ENCODE data around the gene CNDP2. TPM values are rescaled to one million over a fixed set of nuclear protein-coding genes. Genes with fewer than 3 reads are reported as not detected.

CNDP2 gene
- 86.5 and 107 TPM in 2 replicates for total RNA-seq (2014; rRNA removed; shearing (Covaris generic); ENCODE audit: low replicate concordance)

DNA sequence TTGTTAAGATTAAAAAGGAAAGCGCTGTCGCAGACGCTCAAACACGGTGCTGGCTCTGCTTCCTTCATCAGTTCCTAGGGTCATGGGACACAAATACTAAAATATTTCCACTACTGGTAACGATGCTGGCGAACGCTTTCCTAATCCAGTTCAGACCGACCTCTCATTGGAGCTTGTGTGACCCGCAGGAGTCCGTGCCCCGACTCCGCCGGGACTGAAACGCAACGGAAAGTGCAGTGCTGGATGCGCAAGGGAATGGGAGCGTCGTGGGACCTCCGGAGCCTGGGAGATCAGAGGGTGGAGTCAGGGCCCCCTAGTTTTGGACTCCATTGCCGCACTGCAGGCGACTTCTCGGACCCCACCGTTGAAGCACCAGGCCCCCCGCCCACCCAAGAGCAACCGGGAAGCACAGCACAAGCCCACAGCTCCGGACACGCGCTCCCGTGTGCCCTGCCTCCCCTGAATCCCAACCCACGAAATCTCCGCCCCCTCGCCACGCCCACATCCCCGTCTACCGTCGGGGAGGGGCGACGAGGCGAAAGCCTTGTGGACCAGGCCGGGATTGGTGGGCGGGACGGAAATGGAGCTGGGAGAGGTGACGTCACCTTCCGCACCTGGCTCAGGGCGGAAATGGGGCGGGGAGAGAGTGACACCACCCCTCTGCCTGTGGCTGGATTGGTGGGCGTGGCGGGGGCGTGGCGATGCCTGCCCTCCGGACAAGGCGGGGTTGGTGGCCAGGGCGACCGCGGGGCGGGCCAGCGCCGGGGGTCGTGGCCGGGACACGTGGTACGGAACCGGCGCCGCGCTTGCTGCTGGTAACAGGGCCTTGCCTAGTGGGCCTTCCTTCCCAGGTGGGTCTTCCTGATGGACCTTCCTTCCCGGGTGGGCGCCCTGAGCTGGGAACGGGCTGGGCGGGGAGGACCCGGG is at the start of gene CNDP2:
Gene CNDP2 (plus strand): TSS at position 783 of the 927 bp plus-strand sequence. CDS start 3,611 bp downstream, outside the sequence.
- DNase-seq (ENCODE audit: low read depth) = peak; percentile 96
- in situ Hi-C loops (cut with HindIII; ENCODE audit: low pct_unique_long_range_greater_than_20kb, low sequenced_read_pairs) = no loop called here

DNA sequence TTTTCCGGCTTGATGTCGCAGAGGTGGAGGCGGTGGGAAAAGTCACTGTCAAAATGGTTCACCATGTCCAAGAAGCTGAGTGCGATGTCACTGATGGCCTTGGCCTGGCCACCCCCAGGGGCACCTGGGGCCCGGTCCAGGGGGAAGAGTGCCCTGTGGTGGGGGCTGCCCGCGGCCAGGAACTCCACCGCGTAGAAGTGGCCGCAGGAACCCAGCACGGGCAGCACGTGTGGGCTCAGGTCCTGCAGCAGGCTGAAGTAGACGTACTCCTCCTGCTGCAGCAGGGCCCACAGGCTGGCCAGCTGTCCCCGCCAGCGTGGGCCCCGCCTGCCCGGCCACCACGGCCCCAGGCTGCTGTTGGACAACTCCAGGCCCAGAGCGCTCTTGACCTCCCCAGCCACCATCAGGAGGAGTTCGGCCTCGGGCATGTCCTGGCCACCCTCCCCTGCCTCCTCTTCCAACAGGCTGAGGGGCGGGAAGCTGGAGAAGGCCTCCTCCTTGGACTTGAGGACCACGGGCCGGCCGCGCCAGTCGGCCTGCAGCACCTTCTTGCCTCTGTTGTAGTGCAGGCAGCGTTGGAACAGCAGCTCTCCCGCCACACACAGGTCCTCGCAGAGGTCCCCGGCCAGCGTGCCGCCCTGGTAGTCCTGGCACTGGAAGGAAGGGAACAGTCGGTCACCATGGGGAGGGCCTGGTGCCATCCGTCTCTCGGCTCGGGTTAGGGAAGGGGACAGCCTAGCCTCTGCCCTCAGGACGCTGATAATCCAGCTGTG is 49.3 kb upstream of the CNDP2 start:
- DNase-seq (ENCODE audit: low read depth) = no peak
- in situ Hi-C loops (cut with HindIII; ENCODE audit: low pct_unique_long_range_greater_than_20kb, low sequenced_read_pairs) = no loop called here

DNA sequence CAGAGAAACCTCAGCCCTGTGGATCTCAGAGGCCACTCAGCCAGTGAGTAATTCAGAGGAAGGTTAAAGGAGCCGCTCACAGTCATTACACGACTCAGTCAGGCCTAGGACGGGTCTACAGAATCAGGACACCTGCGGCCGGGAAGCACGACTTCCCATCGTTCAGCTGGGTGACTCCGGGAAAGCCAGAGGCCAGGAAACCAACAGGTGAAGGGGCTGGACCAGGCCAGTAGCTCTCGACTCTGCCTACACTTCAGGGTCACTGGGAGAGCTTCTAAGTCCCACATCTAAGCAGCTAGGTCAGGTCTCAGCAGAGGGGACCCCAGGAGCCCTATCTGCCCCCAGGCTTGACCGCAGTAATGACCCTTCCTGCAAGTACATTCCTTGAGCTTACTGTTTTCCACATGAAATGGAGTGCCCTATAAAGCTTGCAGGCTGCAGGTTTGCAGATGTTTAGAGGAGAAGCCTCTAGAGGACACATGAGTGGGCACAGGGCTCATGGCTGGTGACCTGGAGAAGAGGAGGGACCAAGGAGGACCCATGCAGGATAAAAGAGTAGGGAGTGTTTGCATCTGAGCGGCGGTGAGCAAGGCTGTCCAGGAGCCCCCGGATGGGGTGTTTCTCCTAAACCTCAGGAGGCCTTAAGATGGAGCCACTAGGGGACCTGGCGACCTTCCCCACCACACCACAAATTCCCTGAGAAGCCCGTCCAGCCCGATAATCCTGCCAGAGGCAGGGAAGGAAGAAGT is 48.6 kb upstream of the CNDP2 start:
- in situ Hi-C loops (cut with HindIII; ENCODE audit: low pct_unique_long_range_greater_than_20kb, low sequenced_read_pairs) = no loop called here
- no peak for DNase-seq (ENCODE audit: low read depth)

DNA sequence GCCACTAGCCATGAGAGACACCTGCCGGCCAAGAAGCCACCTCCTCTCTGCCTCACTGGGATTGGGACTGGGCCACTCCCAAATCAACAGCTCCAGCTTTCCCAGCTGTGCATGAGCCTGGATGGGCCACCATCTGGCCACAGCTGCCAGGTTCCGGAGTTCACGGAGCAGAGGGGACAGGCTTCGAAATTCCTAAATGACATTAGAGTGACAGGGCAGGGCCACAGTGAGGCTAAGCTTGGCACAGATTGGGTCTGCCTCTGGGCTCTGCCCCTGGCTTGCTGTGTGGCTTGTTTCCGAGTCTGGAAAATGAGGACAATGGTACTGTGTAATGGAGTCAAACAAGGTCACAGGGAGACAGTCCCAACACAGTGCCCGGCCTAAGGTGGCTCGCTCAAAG is 45.5 kb upstream of the CNDP2 start:
- DNase-seq (ENCODE audit: low read depth) = no peak
- in situ Hi-C loops (cut with HindIII; ENCODE audit: low pct_unique_long_range_greater_than_20kb, low sequenced_read_pairs) = no loop called here

DNA sequence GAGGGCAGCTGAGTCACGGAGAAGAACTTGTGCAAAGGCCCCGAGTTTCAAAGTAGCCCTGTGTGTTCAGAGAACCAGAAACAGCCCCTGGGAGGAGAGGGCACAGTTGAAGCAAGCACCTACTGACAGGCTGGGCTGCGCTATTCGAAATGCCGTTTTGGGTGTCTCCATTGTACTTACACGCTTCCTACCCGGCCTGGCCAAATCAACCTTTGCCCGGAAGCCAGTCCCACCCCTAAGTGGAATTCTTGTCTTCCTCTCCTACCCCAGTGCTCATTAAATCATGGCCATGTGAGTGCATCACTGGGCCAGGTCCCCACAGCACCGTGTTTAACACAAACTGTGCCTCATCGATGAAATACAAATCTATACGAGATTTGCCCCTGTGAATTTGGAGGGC is 45.0 kb upstream of the CNDP2 start:
- no peak for DNase-seq (ENCODE audit: low read depth)
- in situ Hi-C loops (cut with HindIII; ENCODE audit: low pct_unique_long_range_greater_than_20kb, low sequenced_read_pairs) = no loop called here

DNA sequence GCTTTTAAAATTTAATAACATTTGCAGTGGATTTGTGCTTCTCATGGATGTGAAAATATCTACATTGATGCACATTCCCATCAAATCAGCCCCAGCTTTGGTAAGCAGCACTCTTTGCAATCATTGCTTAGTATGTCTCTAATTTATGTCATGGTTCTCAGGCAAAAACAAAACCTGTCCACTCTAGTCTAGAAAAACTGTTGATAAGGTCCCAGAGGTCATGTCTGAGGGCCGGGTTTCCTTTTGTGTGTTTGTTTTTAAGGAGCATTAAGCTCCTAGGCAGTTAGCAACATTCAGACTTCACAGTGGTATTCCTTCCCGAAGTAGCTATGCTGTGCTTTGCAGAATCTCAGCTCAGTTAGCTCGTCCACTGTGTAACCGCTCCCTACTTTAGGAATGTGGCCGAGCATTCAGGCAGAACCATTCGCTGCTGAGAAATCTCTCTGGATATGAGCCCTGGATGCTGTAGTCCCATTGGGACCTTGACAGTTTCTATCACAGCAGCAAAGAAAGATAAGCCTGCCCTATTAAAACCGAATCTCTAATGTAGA is 43.1 kb upstream of the CNDP2 start:
- DNase-seq (ENCODE audit: low read depth) = no peak
- in situ Hi-C loops (cut with HindIII; ENCODE audit: low pct_unique_long_range_greater_than_20kb, low sequenced_read_pairs) = no loop called here

DNA sequence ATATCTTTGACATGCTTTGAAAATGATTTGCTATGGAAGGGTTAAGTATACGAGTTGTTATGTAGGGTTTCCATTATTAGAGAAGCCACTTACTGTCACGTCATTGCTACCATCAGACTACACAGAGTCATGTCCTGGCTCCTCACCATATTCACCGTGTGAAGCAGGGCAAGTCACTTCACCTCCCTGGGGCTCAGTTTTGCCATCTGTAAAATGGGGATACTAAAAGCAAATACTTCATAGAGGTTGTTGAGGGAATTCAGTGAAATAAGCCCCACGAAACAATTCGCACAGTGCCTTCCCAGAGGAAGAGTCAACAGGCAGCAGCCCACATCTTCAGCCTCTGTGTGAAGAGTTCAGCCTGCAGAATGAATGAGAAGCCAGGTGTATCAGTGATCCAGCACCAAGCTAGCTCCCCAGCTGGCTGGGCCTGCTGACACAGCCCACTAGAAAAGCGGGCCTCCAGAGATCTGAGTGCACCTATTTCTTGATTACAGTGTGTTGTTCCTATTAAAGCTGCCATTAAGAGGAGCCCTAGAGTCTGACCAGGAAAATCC is 42.4 kb upstream of the CNDP2 start:
- in situ Hi-C loops (cut with HindIII; ENCODE audit: low pct_unique_long_range_greater_than_20kb, low sequenced_read_pairs) = no loop called here
- no peak for DNase-seq (ENCODE audit: low read depth)

DNA sequence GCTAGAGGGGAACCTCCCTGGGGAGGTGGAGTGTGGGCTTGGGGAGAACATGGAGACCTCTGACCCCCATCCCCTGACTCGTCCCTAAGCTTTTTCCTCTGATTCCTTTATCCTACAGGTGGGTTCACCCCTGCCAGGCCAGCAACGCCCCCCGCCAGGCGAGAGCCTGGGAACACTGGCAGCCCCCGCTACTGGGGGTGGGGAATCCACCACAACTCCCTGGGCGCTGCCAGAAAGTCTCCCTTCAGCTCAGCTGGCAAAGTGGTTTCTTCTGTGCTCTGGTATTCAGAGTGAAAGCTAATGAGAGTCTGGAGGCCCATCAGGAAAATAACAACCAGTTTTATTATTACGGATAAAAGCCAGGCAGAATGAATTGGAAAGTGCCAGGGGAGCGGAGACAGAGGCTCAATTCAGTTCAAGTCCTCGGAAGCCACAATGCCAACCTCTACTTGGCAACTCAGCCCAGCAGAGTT is 41.8 kb upstream of the CNDP2 start:
- no peak for DNase-seq (ENCODE audit: low read depth)
- in situ Hi-C loops (cut with HindIII; ENCODE audit: low pct_unique_long_range_greater_than_20kb, low sequenced_read_pairs) = no loop called here

DNA sequence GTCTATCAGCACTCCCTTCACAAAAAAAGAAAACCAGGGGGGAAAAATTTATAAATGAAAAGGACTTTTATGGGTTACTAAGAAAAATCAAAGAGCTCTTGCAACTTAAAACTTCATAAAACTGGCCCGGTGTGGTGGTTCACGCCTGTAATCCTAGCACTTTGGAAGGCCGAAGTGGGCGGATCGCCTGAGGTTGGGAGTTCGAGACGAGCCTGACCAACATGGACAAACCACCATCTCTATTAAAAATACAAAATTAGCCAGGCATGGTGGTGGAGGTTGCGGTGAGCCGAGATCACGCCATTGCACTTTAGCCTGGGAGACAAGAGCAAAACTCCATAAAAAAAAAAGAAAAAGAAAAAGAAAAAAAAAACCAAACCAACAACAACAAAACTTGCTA is 40.8 kb upstream of the CNDP2 start:
- DNase-seq (ENCODE audit: low read depth) = no peak
- in situ Hi-C loops (cut with HindIII; ENCODE audit: low pct_unique_long_range_greater_than_20kb, low sequenced_read_pairs) = no loop called here

DNA sequence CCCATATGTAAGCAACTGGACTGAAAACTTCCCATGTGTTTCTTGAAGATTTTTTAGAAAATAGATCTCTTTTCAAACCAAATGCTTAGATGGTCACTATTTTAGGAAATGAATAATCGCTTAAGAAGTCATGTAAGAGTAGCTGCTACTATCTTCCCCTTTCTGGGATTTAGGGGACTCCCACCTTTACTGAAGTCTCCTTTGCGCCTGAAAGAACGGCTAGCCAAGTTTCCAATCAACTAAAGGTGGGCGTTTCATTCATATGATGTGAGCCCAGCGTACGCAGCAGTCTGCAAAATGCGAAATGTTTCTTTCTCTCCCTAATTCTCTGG is 40.2 kb upstream of the CNDP2 start:
- in situ Hi-C loops (cut with HindIII; ENCODE audit: low pct_unique_long_range_greater_than_20kb, low sequenced_read_pairs) = no loop called here
- no peak for DNase-seq (ENCODE audit: low read depth)

DNA sequence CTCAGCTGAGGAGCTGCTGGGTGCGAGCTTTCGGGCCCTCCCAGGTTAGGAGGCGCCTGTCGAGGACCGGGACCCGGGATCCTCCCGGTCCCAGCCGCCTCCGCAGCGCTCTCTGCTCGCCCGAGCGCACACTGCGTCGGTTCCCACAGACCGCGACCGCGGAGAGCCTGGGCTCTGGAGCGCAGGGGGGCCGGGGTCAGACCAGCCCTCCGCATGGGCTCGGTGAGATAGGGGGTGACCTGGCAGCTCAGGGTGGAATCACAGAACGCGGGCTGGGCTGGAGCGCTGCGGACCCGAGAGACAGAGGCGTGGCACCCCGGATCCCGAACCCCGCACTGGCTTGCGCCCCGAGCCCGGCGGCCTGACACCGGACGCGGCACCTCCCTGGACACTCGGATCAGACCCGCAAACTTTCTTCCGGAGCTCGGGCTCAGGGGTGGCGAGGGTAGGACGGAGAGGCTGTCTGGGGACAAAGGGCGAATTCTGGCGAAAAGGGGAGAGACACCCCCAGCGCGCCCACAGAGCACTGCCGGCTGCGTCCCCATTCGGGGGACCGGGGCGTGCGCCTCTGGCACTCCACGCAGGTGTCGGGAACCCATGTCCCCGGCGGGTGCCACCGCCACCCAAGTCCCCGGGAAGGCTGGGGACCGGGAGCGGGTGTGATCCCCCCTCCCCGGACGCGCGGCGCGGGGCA is 39.7 kb upstream of the CNDP2 start:
- in situ Hi-C loops (cut with HindIII; ENCODE audit: low pct_unique_long_range_greater_than_20kb, low sequenced_read_pairs) = no loop called here

DNA sequence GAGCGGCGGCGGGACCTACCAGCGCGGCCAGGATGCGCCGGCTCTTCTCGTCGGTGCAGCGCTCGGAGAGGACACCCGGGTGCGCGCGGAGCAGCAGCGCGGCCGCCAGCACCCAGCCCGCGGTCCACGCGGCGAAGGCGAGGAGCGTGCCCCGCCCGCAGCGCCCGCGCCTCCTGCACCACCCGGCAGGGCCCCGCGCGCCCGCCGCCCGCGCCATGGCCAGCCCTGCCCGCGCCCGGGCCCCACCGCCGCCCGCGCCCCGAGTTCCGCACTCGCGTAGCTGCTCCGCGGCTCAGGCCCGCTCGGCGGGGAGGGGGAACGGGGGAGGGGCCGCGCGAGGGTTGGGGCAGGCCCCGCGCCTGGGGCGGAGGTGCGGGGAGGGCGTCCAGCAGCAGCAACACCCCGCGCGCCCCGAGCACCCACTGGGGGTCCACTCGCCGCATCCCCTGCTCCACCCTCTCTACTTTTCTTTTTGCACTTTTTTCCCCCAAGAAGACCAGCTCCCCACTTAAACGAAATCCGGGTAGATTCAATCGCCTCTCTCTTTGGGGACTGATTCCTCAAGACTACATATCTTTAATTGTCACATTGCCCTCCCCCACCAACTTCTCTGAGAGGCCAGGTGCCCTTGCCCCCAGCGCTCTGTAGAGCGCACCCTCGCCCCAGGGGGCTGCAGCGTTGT is 39.0 kb upstream of the CNDP2 start, which contains the start of gene DIPK1C:
Gene DIPK1C (minus strand): TSS at position 266 of the 682 bp plus-strand sequence. CDS start 49 bp downstream, at position 217.
- DNase-seq (ENCODE audit: low read depth) = no peak
- in situ Hi-C loops (cut with HindIII; ENCODE audit: low pct_unique_long_range_greater_than_20kb, low sequenced_read_pairs) = no loop called here

More for the DNA sequence above, 39.7 kb upstream of the CNDP2 start:
- DNase-seq (ENCODE audit: low read depth) = no peak

DNA sequence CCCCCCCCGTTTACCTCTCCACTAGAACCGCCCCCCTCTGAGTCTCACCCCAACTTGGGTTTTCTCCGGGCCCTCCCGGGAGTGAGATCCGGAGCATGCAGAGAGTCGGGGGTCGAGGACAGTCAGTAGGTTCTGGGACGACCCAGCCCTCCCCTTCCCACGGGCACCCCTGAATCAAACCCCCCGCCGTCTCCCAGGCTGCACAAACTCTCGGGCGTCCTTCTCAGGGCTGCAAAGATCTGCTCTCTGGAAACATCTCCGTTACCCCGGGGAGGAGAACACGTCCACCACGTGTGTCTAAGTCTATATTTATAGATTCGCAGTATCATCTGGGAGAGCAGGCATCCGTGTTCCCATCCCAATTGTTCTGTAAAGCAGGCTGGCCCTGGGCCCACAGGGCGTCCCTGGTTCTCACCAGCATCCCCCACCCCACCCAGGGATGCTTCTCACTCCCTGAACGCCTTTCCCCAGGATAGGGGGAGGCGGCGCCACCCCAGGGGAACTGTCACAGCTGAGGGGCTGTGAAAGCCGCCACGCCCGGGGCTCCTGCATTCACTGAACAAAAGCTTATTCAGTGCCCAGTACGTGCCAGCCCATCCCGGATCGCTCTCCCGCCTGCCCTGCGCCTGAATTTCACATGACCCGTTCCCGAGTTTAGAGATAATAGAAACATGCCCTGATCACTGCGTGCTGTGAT is 38.3 kb upstream of the CNDP2 start:
- DNase-seq (ENCODE audit: low read depth) = no peak
- in situ Hi-C loops (cut with HindIII; ENCODE audit: low pct_unique_long_range_greater_than_20kb, low sequenced_read_pairs) = no loop called here

DNA sequence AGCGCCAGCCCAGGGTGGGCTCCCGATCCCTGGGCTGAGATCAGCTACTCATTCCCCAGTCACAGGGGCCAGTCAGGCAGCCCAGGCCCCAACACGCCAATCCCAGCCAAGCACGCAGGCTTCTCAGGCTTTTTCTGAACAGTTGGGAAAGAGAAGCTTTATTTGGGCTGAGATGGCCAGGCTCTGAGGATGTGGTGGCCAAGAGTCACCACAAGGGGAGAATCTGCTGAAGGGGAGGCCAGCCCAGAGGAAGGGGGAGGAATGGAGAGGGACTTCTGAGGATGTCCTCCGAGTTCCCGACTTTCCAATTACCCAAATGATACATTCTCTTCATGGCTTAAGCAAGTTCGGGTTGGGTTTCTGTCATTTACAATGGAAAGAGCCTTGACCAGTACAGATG is 36.3 kb upstream of the CNDP2 start:
- DNase-seq (ENCODE audit: low read depth) = no peak
- in situ Hi-C loops (cut with HindIII; ENCODE audit: low pct_unique_long_range_greater_than_20kb, low sequenced_read_pairs) = no loop called here

DNA sequence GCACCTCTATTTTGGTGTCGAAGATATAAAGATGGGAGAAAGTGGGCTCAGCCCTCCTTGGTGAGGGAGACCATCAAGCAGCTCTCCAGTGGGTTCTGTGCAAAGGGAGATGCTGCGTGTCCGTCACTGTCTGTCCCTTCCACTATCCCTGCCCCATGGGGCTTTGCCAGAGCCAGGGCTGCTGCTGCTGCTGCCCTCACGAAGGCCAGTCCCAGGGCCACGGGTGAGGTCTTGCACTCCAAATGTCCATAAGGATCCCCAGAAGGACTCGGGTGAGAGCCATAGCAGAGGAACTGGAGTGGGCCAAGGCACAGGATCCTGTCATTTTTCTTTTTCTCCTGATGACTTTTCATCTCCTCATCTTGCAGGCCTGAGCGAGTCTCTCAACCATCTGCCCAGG is 35.3 kb upstream of the CNDP2 start:
- in situ Hi-C loops (cut with HindIII; ENCODE audit: low pct_unique_long_range_greater_than_20kb, low sequenced_read_pairs) = no loop called here
- no peak for DNase-seq (ENCODE audit: low read depth)

DNA sequence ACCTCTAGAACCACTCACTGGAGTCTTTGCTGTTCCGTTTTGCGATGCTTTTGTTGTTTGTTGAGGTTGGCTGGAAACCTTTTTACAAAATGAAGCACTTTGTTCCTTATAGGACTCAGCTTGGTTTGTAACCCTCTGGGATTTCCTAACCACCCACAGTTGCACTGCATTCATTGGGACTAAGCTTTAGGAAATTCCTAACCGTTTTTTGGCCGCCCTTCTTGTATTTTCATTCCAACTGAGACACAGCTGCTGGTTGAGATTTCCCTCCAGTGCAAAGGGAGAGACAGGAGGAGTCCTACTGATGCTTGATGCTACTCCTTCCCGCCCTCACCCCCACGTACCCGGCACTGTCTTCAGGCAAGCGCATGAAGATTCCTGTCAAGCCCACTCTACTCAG is 32.9 kb upstream of the CNDP2 start:
- in situ Hi-C loops (cut with HindIII; ENCODE audit: low pct_unique_long_range_greater_than_20kb, low sequenced_read_pairs) = no loop called here
- DNase-seq (ENCODE audit: low read depth) = no peak
